HG03060 (cell line): ENCODE measurements around the gene SEC22C.

Experiments
- ATAC-seq: cut with Tn5 transposase; IDR thresholded peaks from one replicate; pipeline ENCODE4 v1.9.1; 2021; ENCODE audit warnings: low read depth, moderate number of reproducible peaks; ENCODE audit not compliant: unreplicated experiment

The SEC22C gene

GRCh38 chr3:42501321-42501680 lies 80.5 kb downstream of the SEC22C start:
- ATAC-seq = no peak

GRCh38 chr3:42500909-42501308 lies 80.9 kb downstream of the SEC22C start:
- no peak for ATAC-seq

GRCh38 chr3:42500091-42500490 lies 81.7 kb downstream of the SEC22C start:
- no peak for ATAC-seq

- no peak for ATAC-seq
Measured at GRCh38 chr3:42499478-42499871, 82.3 kb downstream of the SEC22C start.

- no peak for ATAC-seq
Measured at GRCh38 chr3:42498791-42499477, 82.8 kb downstream of the SEC22C start.

- ATAC-seq = no peak
Measured at GRCh38 chr3:42498034-42498433, 83.7 kb downstream of the SEC22C start.
